Endothelial cell of umbilical vein (primary cell): ENCODE measurements around the gene LYRM2. TPM values are rescaled to one million over a fixed set of nuclear protein-coding genes. Genes with fewer than 3 reads are reported as not detected.

ENCODE experiments used
- BruUV-seq: library from RNA; stranded (reverse); fragments of 400-500 nt; replicated peaks from 2 replicates; lab custom pipeline; 2021; lab: Mats Ljungman, UMichigan
- CTCF ChIA-PET: fragments of 300-600, 350-600 bp; sonication (Branson Sonifier 250); formaldehyde crosslinking; loops from one replicate; lab custom pipeline; 2021; ENCODE audit warnings: antibody characterized with exemption, inconsistent platforms; lab: Charles Lee
- POLR2A ChIA-PET: fragments of 300-600, 350-600 bp; sonication (Branson Sonifier 250); formaldehyde crosslinking; loops from one replicate; lab custom pipeline; 2021; ENCODE audit warnings: antibody characterized with exemption, inconsistent platforms; lab: Charles Lee
- DNase-seq: peaks from one replicate; pipeline ENCODE4 v3.0.0-alpha.2; 2011; ENCODE audit warnings: low read depth, low spot score
- FAIRE-seq: peaks from 2 replicates; lab custom pipeline; 2011; peaks lifted over from hg19 to GRCh38; lab: Jason Lieb, UNC
- H2AFZ ChIP-seq: 2 replicates; pipeline ENCODE4 v1.6.0; 2012; ENCODE audit warnings: low read depth, low read length, control low read depth, inconsistent platforms
- H3K27ac ChIP-seq: 2 replicates; pipeline ENCODE4 v1.5.1; 2011; ENCODE audit warnings: low read depth, mild to moderate bottlenecking, control low read depth, low read length, moderate library complexity; ENCODE audit not compliant: insufficient read depth
- H3K27me3 ChIP-seq, 2 experiments: 2 replicates each; pipeline versions ENCODE4 v1.6.0 to v1.6.1; 2011; ENCODE audit warnings: low read length in 2 of 2, mixed read lengths in 1 of 2; ENCODE audit not compliant: control insufficient read depth in 2 of 2, insufficient read depth in 2 of 2
- H3K36me3 ChIP-seq, 2 experiments: 2 replicates in 1 of 2; 3 replicates in 1 of 2; pipeline ENCODE4 v1.5.1; 2011; ENCODE audit warnings: low read length in 2 of 2, mild to moderate bottlenecking in 1 of 2, moderate library complexity in 1 of 2; ENCODE audit not compliant: control insufficient read depth in 2 of 2, insufficient read depth in 2 of 2; ENCODE audit errors: extremely low read depth in 1 of 2
- H3K4me1 ChIP-seq: 3 replicates; pipeline ENCODE4 v1.5.1; 2011; ENCODE audit warnings: mild to moderate bottlenecking, low read length; ENCODE audit not compliant: control insufficient read depth, insufficient read depth; ENCODE audit errors: extremely low read depth
- H3K4me2 ChIP-seq: 2 replicates; pipeline ENCODE4 v1.6.1; 2011; ENCODE audit warnings: low read length, control low read depth, mixed read lengths; ENCODE audit not compliant: insufficient read depth
- H3K4me3 ChIP-seq, 3 experiments: fragments of 200-600 bp in 1 of 3; sonication (generic), shearing (Covaris generic) in 1 of 3; replicated peaks in 1 of 3; 2 replicates each; pipeline ENCODE4 v1.5.1; 2011 to 2016; ENCODE audit warnings: control low read depth in 3 of 3, low read length in 3 of 3, mild to moderate bottlenecking in 2 of 3, inconsistent platforms in 1 of 3, low read depth in 1 of 3, moderate library complexity in 1 of 3; ENCODE audit not compliant: insufficient read depth in 1 of 3
- H3K79me2 ChIP-seq: 2 replicates; pipeline ENCODE4 v1.6.0; 2012; ENCODE audit warnings: low read length, inconsistent platforms; ENCODE audit not compliant: control insufficient read depth, insufficient read depth
- H3K9ac ChIP-seq: replicated peaks from 2 replicates; pipeline ENCODE3; 2011; ENCODE audit warnings: low read length, control low read depth; ENCODE audit not compliant: insufficient read depth; ENCODE audit errors: extremely low read depth
- H3K9me1 ChIP-seq: replicated peaks from 3 replicates; pipeline ENCODE4 v1.6.0; 2011; ENCODE audit warnings: mild to moderate bottlenecking, low read length; ENCODE audit not compliant: control insufficient read depth, insufficient read depth; ENCODE audit errors: extremely low read depth
- H3K9me3 ChIP-seq: replicated peaks from 2 replicates; pipeline ENCODE4 v1.5.1; 2012; ENCODE audit warnings: low read length, inconsistent platforms; ENCODE audit not compliant: control insufficient read depth, insufficient read depth
- H4K20me1 ChIP-seq: replicated peaks from 2 replicates; pipeline ENCODE3; 2011; ENCODE audit warnings: mild to moderate bottlenecking, low read length; ENCODE audit not compliant: control insufficient read depth, insufficient read depth; ENCODE audit errors: extremely low read depth
- EZH2 ChIP-seq: IDR thresholded peaks from 2 replicates; pipeline ENCODE4 v1.6.1; 2012; ENCODE audit warnings: borderline replicate concordance, low read depth, mild to moderate bottlenecking, moderate library complexity, low read length, inconsistent platforms; ENCODE audit not compliant: severe bottlenecking
- FOS ChIP-seq: IDR thresholded peaks from 2 replicates; pipeline ENCODE4 v1.6.1; 2011; ENCODE audit warnings: mild to moderate bottlenecking, low read length, moderate library complexity, borderline replicate concordance; ENCODE audit not compliant: insufficient read depth
- GATA2 ChIP-seq: IDR thresholded peaks from 2 replicates; pipeline ENCODE4 v1.7.0; 2011; ENCODE audit warnings: low read depth, mild to moderate bottlenecking, moderate library complexity, mixed read lengths, low read length; ENCODE audit not compliant: insufficient read length, insufficient read depth
- JUN ChIP-seq: IDR thresholded peaks from 2 replicates; pipeline ENCODE4 v1.6.1; 2011; ENCODE audit warnings: borderline replicate concordance, low read depth; ENCODE audit not compliant: insufficient read length, insufficient read depth
- MAX ChIP-seq: IDR thresholded peaks from 2 replicates; pipeline ENCODE4 v1.6.1; 2011; ENCODE audit not compliant: insufficient read depth, insufficient read length
- MYC ChIP-seq: IDR thresholded peaks from one replicate; pipeline ENCODE4 v1.6.1; 2011; ENCODE audit warnings: mild to moderate bottlenecking, low read depth, low read length
- POLR2A ChIP-seq: IDR thresholded peaks from 2 replicates; pipeline ENCODE4 v1.6.1; 2012; ENCODE audit warnings: low read depth, mild to moderate bottlenecking, control low read depth, low read length
- POLR2AphosphoS5 ChIP-seq: IDR thresholded peaks from 2 replicates; pipeline ENCODE4 v1.6.1; 2012; ENCODE audit warnings: low read depth, mild to moderate bottlenecking, control low read depth, low read length, moderate library complexity; ENCODE audit not compliant: insufficient read depth
- dilution Hi-C: fragments of 300-500 bp; cut with MboI; formaldehyde crosslinking; loops from one replicate; pipeline ENCODE4 v1.15.0; 2019; ENCODE audit warnings: low sequenced_read_pairs; ENCODE audit not compliant: extremely low pct_ligation_motif_present
- intact Hi-C: fragments of 100-400 bp; cut with micrococcal nuclease; formaldehyde crosslinking; loops from one replicate; pipeline ENCODE4 v1.10.0; 2022
- polyA plus RNA-seq, 4 experiments: library from polyadenylated mRNA; depleted of rRNA in 3 of 4; stranded (reverse) in 3 of 4; unstranded in 1 of 4; fragments of >200 nt; gene quantifications; 2 replicates each; pipeline versions ENCODE4 v1.2.1 to v1.2.3, GENCODE V29; 2011 to 2012; ENCODE audit warnings: missing spikeins in 1 of 4
- total RNA-seq: library from RNA; stranded (reverse); gene quantifications from 2 replicates; pipeline ENCODE4 v1.2.3, GENCODE V29; 2021
- TF ChIP-seq, protein P1 (sequence below), 2 donors: IDR thresholded peaks; 1 replicate in 1 of 2; 2 replicates in 1 of 2; pipeline ENCODE4 v1.5.1; 2011; ENCODE audit warnings: low read length in 2 of 2, mild to moderate bottlenecking in 2 of 2, moderate library complexity in 2 of 2, control low read depth in 1 of 2, inconsistent platforms in 1 of 2, low read depth in 1 of 2; ENCODE audit not compliant: insufficient read depth in 1 of 2; ENCODE audit errors: extremely low read depth in 1 of 2

LYRM2 gene
- total and polyA plus RNA-seq, 2 donors (not counting 3 experiments of a cell fraction or from before 2014, with no cell fraction given) = 11.8 to 41.9 TPM

DNA sequence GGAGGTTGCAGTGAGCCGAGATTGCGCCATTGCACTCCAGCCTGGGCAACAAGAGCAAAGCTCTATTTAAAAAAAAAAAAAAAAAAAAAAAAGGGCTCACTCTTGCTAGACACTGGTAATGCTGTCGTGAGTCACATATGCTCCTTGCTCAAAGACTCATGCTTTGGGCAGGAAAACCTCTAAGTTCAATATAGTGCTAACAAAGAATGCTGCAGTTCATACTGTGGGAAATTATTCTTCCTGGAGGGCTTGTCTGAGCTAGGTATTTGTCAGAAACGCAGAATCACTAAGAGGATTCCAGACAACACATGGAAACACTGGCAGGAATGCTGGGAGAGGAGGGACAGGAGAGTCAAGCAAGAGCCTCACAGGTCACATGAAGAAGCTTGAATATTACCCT, 2.3 kb upstream of the LYRM2 start:
- ChIA-PET CTCF (interaction anchor here (1.5 kb wide), 1 partner anchor 10 kb away, joined by 3 read pairs; no protein-coding TSS in a partner anchor), POLR2A (no interaction called here)
- no TSS peak for BruUV-seq
- H3K79me2 ChIP-seq = peaks cover 7% of the 10 kb centered on the region
- FAIRE-seq (no peak), DNase-seq (no peak)
- intact Hi-C loops = no loop called here
- no peak overlapping the region for H3K4me2 ChIP-seq
- no peak overlapping the region for H3K9ac ChIP-seq
- H3K27me3 ChIP-seq = no peaks in the 10 kb centered on the region
- peaks cover 12% of the 10 kb centered on the region for H3K4me1 ChIP-seq
- no peaks in the 10 kb centered on the region for H3K9me3 ChIP-seq
- H4K20me1 ChIP-seq = no peaks in the 10 kb centered on the region
- no peaks in the 10 kb centered on the region for H3K9me1 ChIP-seq
- no peak overlapping the region for H3K27ac ChIP-seq
- dilution Hi-C loops = no loop called here
- H3K4me3 ChIP-seq = no peak overlapping the region
- TF ChIP-seq POLR2AphosphoS5 = no peak
- no peak for TF ChIP-seq FOS
- no peak for TF ChIP-seq MYC
- TF ChIP-seq MAX = no peak
- no peak for TF ChIP-seq JUN
- no peak for TF ChIP-seq EZH2
- TF ChIP-seq, protein P1, sequence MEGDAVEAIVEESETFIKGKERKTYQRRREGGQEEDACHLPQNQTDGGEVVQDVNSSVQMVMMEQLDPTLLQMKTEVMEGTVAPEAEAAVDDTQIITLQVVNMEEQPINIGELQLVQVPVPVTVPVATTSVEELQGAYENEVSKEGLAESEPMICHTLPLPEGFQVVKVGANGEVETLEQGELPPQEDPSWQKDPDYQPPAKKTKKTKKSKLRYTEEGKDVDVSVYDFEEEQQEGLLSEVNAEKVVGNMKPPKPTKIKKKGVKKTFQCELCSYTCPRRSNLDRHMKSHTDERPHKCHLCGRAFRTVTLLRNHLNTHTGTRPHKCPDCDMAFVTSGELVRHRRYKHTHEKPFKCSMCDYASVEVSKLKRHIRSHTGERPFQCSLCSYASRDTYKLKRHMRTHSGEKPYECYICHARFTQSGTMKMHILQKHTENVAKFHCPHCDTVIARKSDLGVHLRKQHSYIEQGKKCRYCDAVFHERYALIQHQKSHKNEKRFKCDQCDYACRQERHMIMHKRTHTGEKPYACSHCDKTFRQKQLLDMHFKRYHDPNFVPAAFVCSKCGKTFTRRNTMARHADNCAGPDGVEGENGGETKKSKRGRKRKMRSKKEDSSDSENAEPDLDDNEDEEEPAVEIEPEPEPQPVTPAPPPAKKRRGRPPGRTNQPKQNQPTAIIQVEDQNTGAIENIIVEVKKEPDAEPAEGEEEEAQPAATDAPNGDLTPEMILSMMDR (IDR thresholded peaks at IDR 0.05; ENCODE audit: extremely low read depth in 1 of 2, insufficient read depth in 1 of 2, low read depth in 1 of 2, low read length in 2 of 2) = no peak
- TF ChIP-seq GATA2 = no peak
- no peak for TF ChIP-seq POLR2A
- no peak overlapping the region for H2AFZ ChIP-seq
- H3K36me3 ChIP-seq = peaks cover 5 to 13% of the 10 kb centered on the region in 2 experiments
